Fibroblast of pulmonary artery (primary cell): ENCODE results near the gene PMFBP1.

Experiments
- DNase-seq: peaks from one replicate; pipeline ENCODE4 v3.0.0-alpha.2; 2010; ENCODE audit warnings: low read depth
- H3K4me3 ChIP-seq: replicated peaks from 2 replicates; pipeline ENCODE4 v1.5.1; 2011; ENCODE audit warnings: low read depth, mild to moderate bottlenecking, control low read depth, low read length, moderate library complexity
- CTCF ChIP-seq: IDR thresholded peaks from 2 replicates; pipeline ENCODE4 v1.5.1; 2011; ENCODE audit warnings: mild to moderate bottlenecking, control low read depth, low read length, inconsistent platforms; ENCODE audit errors: missing control alignments

The PMFBP1 gene

GRCh38 chr16:72109966-72110530 lies 61.9 kb downstream of the PMFBP1 start:
- TF ChIP-seq CTCF, result no peak
- no peak for DNase-seq
- no peak overlapping the region for H3K4me3 ChIP-seq

GRCh38 chr16:72109300-72109699 lies 62.7 kb downstream of the PMFBP1 start:
- TF ChIP-seq CTCF, result no peak
- H3K4me3 ChIP-seq, result no peak overlapping the region
- no peak for DNase-seq

GRCh38 chr16:72108353-72109102 lies 63.4 kb downstream of the PMFBP1 start:
- H3K4me3 ChIP-seq, result no peak overlapping the region
- TF ChIP-seq CTCF, result no peak
- DNase-seq, result no peak

- TF ChIP-seq CTCF, result no peak
- H3K4me3 ChIP-seq, result no peak overlapping the region
- no peak for DNase-seq
Observed at GRCh38 chr16:72107371-72107770, 64.6 kb downstream of the PMFBP1 start.

GRCh38 chr16:72105978-72106377 lies 66.0 kb downstream of the PMFBP1 start:
- no peak for DNase-seq
- H3K4me3 ChIP-seq, result no peak overlapping the region
- TF ChIP-seq CTCF, result no peak

GRCh38 chr16:72104905-72105304 lies 67.0 kb downstream of the PMFBP1 start:
- no peak for TF ChIP-seq CTCF
- DNase-seq, result no peak
- no peak overlapping the region for H3K4me3 ChIP-seq

GRCh38 chr16:72101195-72101594 lies 70.8 kb downstream of the PMFBP1 start:
- H3K4me3 ChIP-seq, result no peak overlapping the region
- TF ChIP-seq CTCF, result no peak
- DNase-seq, result no peak
